SU-DHL-6 (cell line): Measurements from ENCODE around the gene UBAC1.

Experiments used
- EZH2phosphoT487 ChIP-seq: fragments of 200-600 bp; sonication (generic), shearing (Covaris generic); conservative IDR thresholded peaks from 2 replicates; pipeline ENCODE4 v1.6.1; 2018; ENCODE audit warnings: mild to moderate bottlenecking, antibody characterized with exemption, low read length, moderate library complexity, mixed read lengths
- TF ChIP-seq, protein P1 (sequence below): fragments of 200-600 bp; sonication (generic); IDR thresholded peaks from one replicate; pipeline ENCODE4 v1.5.1; 2017; ENCODE audit warnings: antibody characterized with exemption, mild to moderate bottlenecking, low read length, moderate library complexity; ENCODE audit not compliant: insufficient read depth, poor library complexity, severe bottlenecking

GRCh38 chr9:135993409-135993742, 32.2 kb upstream of the UBAC1 start:
- TF ChIP-seq, protein P1, sequence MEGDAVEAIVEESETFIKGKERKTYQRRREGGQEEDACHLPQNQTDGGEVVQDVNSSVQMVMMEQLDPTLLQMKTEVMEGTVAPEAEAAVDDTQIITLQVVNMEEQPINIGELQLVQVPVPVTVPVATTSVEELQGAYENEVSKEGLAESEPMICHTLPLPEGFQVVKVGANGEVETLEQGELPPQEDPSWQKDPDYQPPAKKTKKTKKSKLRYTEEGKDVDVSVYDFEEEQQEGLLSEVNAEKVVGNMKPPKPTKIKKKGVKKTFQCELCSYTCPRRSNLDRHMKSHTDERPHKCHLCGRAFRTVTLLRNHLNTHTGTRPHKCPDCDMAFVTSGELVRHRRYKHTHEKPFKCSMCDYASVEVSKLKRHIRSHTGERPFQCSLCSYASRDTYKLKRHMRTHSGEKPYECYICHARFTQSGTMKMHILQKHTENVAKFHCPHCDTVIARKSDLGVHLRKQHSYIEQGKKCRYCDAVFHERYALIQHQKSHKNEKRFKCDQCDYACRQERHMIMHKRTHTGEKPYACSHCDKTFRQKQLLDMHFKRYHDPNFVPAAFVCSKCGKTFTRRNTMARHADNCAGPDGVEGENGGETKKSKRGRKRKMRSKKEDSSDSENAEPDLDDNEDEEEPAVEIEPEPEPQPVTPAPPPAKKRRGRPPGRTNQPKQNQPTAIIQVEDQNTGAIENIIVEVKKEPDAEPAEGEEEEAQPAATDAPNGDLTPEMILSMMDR: no peak
- no peak for TF ChIP-seq EZH2phosphoT487
